Endothelial cell of umbilical vein (primary cell): ENCODE measurements around the gene MRAS.

Experiments used
- EZH2 ChIP-seq: IDR thresholded peaks from 2 replicates; pipeline ENCODE4 v1.6.1; 2012; ENCODE audit warnings: borderline replicate concordance, low read depth, mild to moderate bottlenecking, moderate library complexity, low read length, inconsistent platforms; ENCODE audit not compliant: severe bottlenecking
- FOS ChIP-seq: IDR thresholded peaks from 2 replicates; pipeline ENCODE4 v1.6.1; 2011; ENCODE audit warnings: mild to moderate bottlenecking, low read length, moderate library complexity, borderline replicate concordance; ENCODE audit not compliant: insufficient read depth
- GATA2 ChIP-seq: IDR thresholded peaks from 2 replicates; pipeline ENCODE4 v1.7.0; 2011; ENCODE audit warnings: low read depth, mild to moderate bottlenecking, moderate library complexity, mixed read lengths, low read length; ENCODE audit not compliant: insufficient read length, insufficient read depth
- JUN ChIP-seq: IDR thresholded peaks from 2 replicates; pipeline ENCODE4 v1.6.1; 2011; ENCODE audit warnings: borderline replicate concordance, low read depth; ENCODE audit not compliant: insufficient read length, insufficient read depth
- MYC ChIP-seq: IDR thresholded peaks from one replicate; pipeline ENCODE4 v1.6.1; 2011; ENCODE audit warnings: mild to moderate bottlenecking, low read depth, low read length
- POLR2A ChIP-seq: IDR thresholded peaks from 2 replicates; pipeline ENCODE4 v1.6.1; 2012; ENCODE audit warnings: low read depth, mild to moderate bottlenecking, control low read depth, low read length
- POLR2AphosphoS5 ChIP-seq: IDR thresholded peaks from 2 replicates; pipeline ENCODE4 v1.6.1; 2012; ENCODE audit warnings: low read depth, mild to moderate bottlenecking, control low read depth, low read length, moderate library complexity; ENCODE audit not compliant: insufficient read depth
- TF ChIP-seq, protein P1 (sequence below), 2 donors: IDR thresholded peaks; 1 replicate in 1 of 2; 2 replicates in 1 of 2; pipeline ENCODE4 v1.5.1; 2011; ENCODE audit warnings: low read length in 2 of 2, mild to moderate bottlenecking in 2 of 2, moderate library complexity in 2 of 2, control low read depth in 1 of 2, inconsistent platforms in 1 of 2, low read depth in 1 of 2; ENCODE audit not compliant: insufficient read depth in 1 of 2; ENCODE audit errors: extremely low read depth in 1 of 2
- TF ChIP-seq, protein P2 (sequence below): IDR thresholded peaks from 2 replicates; pipeline ENCODE4 v1.6.1; 2011; ENCODE audit not compliant: insufficient read depth, insufficient read length

DNA sequence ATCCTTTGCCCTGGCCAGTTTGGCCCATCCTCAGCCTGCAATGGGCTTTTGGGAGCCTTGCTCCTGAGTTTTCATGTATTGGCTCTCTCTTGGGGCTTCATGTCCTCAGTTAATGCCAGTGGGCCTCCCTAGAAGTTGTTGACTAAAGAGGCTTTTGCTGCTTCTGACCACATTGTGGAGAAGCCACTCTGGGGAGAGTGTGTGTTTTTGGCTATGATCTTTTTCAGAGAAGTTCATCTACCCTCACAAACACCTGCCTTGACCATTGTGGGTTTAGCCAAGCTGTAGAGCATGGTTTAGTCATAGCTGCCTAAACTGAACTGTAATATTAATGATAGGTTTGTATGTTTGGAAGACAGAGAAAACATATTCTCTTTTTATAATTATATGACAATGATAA, 6.0 kb downstream of the MRAS start:
- TF ChIP-seq, protein P1, sequence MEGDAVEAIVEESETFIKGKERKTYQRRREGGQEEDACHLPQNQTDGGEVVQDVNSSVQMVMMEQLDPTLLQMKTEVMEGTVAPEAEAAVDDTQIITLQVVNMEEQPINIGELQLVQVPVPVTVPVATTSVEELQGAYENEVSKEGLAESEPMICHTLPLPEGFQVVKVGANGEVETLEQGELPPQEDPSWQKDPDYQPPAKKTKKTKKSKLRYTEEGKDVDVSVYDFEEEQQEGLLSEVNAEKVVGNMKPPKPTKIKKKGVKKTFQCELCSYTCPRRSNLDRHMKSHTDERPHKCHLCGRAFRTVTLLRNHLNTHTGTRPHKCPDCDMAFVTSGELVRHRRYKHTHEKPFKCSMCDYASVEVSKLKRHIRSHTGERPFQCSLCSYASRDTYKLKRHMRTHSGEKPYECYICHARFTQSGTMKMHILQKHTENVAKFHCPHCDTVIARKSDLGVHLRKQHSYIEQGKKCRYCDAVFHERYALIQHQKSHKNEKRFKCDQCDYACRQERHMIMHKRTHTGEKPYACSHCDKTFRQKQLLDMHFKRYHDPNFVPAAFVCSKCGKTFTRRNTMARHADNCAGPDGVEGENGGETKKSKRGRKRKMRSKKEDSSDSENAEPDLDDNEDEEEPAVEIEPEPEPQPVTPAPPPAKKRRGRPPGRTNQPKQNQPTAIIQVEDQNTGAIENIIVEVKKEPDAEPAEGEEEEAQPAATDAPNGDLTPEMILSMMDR (IDR thresholded peaks at IDR 0.05; ENCODE audit: extremely low read depth in 1 of 2, insufficient read depth in 1 of 2, low read depth in 1 of 2, low read length in 2 of 2), result no peak
- no peak for TF ChIP-seq POLR2AphosphoS5
- TF ChIP-seq EZH2, result no peak
- TF ChIP-seq POLR2A, result no peak
- TF ChIP-seq JUN, result no peak
- TF ChIP-seq, protein P2, sequence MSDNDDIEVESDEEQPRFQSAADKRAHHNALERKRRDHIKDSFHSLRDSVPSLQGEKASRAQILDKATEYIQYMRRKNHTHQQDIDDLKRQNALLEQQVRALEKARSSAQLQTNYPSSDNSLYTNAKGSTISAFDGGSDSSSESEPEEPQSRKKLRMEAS, result no peak
- no peak for TF ChIP-seq GATA2
- no peak for TF ChIP-seq FOS
- TF ChIP-seq MYC, result no peak
